GM12892 (cell line): ENCODE results near the gene MAT1A.
"Not testable (repeated sequence)": the region's sequence is repeated elsewhere in the genome, so short reads cannot be mapped to it uniquely, and the experiment has no call there.

Experiments used
- DNase-seq: peaks from one replicate; pipeline ENCODE4 v3.0.0; 2011; ENCODE audit not compliant: insufficient read length
- FAIRE-seq: peaks from 2 replicates; lab custom pipeline; 2011; peaks lifted over from hg19 to GRCh38; lab: Jason Lieb, UNC
- POLR2A ChIP-seq: IDR thresholded peaks from 2 replicates; pipeline ENCODE4 v1.6.1; 2011; ENCODE audit warnings: low read depth, low read length, control low read depth
- POLR2AphosphoS5 ChIP-seq: IDR thresholded peaks from 2 replicates; pipeline ENCODE4 v1.6.1; 2011; ENCODE audit warnings: low read depth, low read length, control low read depth
- TAF1 ChIP-seq: IDR thresholded peaks from 2 replicates; pipeline ENCODE4 v1.6.1; 2011; ENCODE audit warnings: low read depth, mild to moderate bottlenecking, control low read depth, low read length, borderline replicate concordance

MAT1A gene

GRCh38 chr10:80253266-80253962 is 36.0 kb downstream of the MAT1A start:
- TF ChIP-seq TAF1 = no peak
- no peak for TF ChIP-seq POLR2A
- TF ChIP-seq POLR2AphosphoS5 = no peak
- FAIRE-seq = no peak
- no peak for DNase-seq

GRCh38 chr10:80252296-80252887 is 37.1 kb downstream of the MAT1A start:
- DNase-seq (no peak), FAIRE-seq (no peak)
- TF ChIP-seq POLR2A (no peak), TAF1 (no peak), POLR2AphosphoS5 (no peak)

GRCh38 chr10:80251703-80252280 is 37.7 kb downstream of the MAT1A start:
- not testable (repeated sequence) for DNase-seq, FAIRE-seq

GRCh38 chr10:80250399-80250798 is 39.1 kb downstream of the MAT1A start:
- FAIRE-seq = peak; percentile 78
- not testable (repeated sequence) for DNase-seq

GRCh38 chr10:80249906-80250305 is 39.6 kb downstream of the MAT1A start:
- FAIRE-seq, DNase-seq: not testable (repeated sequence)

GRCh38 chr10:80247611-80248010 is 41.8 kb downstream of the MAT1A start:
- not testable (repeated sequence) for DNase-seq, FAIRE-seq

GRCh38 chr10:80244371-80244770 is 45.1 kb downstream of the MAT1A start:
- FAIRE-seq, DNase-seq: not testable (repeated sequence)

GRCh38 chr10:80242341-80242740 is 47.1 kb downstream of the MAT1A start:
- not testable (repeated sequence) for FAIRE-seq, DNase-seq

- not testable (repeated sequence) for DNase-seq
- peak; percentile 66 for FAIRE-seq
These were observed 53.0 kb downstream of the MAT1A start for GRCh38 chr10:80236457-80236856.

- not testable (repeated sequence) for DNase-seq
- FAIRE-seq = peak; percentile 99
These were observed 54.9 kb downstream of the MAT1A start for GRCh38 chr10:80234331-80235235.

GRCh38 chr10:80233871-80234270 is 55.6 kb downstream of the MAT1A start:
- not testable (repeated sequence) for DNase-seq, FAIRE-seq

- FAIRE-seq, DNase-seq: not testable (repeated sequence)
These were observed 62.7 kb downstream of the MAT1A start for GRCh38 chr10:80226723-80227122.

- DNase-seq, FAIRE-seq: not testable (repeated sequence)
These were observed 66.4 kb downstream of the MAT1A start for GRCh38 chr10:80223031-80223419.
